NCI-H460 (cell line): Measurements from ENCODE around the gene NXPH4. TPM values are rescaled to one million over a fixed set of nuclear protein-coding genes. Genes with fewer than 3 reads are reported as not detected.

ENCODE experiments used
- DNase-seq: peaks from one replicate; pipeline ENCODE4 v3.0.0-alpha.2; 2016; ENCODE audit warnings: low read depth; ENCODE audit errors: extremely low read depth
- total RNA-seq: library from RNA; depleted of rRNA; stranded (reverse); fragments of >200 nt; shearing (Covaris generic); gene quantifications from 2 replicates; pipeline ENCODE4 v1.2.3, GENCODE V29; 2014

Gene NXPH4
- total RNA-seq, 1 experiment from 2014 or later = 9.7 TPM

- DNase-seq = peak; percentile 70
These were observed 23.7 kb downstream of the NXPH4 start for GRCh38 chr12:57240066-57240921.

GRCh38 chr12:57240926-57241401 is 24.4 kb downstream of the NXPH4 start:
- no peak for DNase-seq

DNA sequence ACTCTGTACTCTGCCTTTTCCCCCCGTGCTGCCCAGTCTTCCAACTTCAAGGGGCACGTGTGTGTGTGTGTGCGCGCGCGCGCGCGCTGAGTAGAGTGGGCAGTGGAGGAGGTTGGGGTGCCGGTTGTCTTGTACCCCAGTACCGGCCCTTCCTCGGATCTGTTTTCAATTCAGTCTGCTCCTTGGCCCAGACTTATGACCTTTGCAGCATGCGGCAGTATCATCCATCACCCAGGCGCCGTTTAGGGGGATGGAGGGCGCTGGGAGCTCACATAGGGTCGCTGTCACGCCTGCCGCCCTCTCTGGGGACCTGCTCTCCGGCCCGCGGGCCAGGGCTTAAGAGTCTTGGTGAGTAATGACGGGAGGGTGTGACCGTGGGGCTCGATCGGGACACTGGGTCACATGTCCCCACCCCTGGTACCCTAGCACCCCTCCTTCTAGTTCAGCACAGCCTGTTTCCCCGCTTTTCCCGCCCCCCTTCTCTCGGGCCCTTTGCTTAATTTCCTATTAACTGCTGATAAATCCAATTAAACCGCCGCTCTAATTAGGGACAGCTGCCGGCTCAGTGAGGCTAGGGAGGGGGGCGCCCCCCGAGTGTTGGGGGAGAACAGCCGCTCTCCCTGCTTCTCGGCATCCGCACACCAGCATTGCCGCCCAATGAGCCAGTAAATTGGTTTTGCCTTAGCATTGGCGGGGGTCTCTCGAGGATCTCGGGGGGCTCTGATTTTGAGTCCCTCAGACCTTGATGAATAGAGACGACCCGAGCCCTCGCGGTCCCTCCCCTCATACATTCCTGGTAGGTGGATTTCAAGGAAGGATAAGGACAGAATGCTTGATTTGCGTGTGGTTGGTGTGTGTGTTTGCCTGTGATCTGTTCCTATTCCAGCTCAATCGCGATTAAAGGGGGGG is 25.1 kb downstream of the NXPH4 start:
- DNase-seq = no peak

DNA sequence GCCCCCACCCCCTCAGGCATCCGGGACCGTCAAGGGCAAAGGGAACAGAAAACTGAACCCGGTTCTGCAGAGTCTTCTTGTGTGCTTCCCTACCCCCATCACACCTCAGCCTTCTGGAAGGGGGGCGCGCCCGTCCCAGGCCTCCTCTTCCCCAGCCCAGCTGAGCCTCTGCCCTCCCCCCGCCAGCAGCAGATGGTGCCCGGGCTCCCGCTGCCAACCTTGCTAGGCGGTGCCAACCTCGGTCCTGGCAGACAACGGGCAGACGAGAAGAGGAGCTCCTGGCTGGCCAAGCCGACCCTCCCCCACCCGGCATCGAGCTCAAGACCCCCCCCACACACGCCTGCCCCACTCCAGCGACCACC is 25.7 kb downstream of the NXPH4 start:
- no peak for DNase-seq

DNA sequence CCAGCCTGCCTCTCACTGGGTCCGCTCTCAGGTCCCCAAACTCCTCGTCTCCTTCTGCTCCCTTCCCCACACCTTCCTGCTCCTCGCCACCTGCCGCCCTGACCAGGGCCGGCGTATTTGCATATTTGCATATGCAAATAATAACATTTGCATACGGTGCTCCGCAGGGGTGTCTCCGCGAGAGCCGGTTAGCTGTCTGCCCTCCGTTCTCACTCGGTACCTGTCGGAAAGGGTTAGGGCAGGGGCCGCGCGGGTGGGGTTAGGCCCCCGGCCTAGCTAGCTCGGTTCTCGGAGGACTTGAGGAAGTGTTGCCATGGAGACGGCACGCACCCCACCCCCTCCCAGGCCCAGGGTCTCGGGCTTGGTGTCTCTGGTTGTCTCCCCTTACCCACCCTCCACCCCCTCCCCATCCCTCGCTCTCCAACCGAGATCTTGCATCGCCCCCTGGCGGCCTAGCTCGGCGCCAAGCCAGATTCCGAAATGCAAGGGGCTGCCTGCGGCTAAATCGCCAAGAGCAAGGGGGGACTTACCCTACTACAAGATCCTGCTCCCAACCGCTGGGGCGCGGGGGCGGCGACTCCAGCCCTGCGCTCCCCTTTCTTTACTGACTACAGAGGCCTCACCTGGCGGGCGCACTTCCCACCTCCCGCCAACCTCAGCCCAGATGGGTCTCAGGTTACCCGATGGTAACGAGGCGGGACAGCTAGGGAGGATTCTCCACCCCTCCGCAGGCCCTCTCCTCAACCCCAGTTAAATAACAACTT is 26.3 kb downstream of the NXPH4 start:
- peak; percentile 61 for DNase-seq

GRCh38 chr12:57243521-57244311 is 27.1 kb downstream of the NXPH4 start:
- peak; percentile 77 for DNase-seq

DNA sequence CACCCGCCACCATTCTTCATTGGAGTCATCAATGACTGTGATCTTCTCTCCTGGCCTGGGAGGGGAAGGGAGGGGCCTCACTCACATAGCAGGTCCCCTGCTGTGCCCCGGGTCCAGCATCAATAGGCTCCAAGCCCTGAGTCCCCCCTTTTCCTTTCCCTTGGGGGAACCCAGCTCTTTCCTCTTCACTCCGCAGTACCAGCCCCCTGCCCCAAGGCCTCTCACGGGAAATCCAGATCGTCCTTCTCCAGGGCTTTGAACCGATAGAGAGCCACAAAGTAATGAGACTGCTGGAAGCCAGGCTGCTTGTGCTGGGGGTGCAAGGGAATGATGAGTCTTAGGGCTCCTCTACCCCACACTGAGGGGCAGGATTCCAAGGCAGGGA is 27.7 kb downstream of the NXPH4 start:
- DNase-seq = no peak

DNA sequence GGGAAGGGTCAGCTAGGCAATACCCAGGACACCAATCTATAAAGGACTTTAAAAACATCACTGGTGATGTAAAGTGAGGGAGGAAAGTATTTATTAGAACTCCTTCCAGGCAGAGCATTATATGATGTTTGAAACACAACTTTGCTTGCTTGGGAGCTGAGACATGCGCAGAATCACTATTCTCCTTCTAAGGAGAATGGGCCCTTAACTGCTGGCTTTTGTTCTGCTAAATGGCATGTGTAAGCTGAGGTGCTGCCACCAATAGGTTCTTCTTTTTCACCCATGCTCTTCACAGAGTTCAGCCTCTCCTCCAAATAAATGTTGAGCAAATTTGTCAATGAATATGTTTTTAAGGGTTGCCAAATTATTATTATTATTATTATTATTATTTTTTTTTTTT is 30.4 kb downstream of the NXPH4 start:
- DNase-seq = no peak

DNA sequence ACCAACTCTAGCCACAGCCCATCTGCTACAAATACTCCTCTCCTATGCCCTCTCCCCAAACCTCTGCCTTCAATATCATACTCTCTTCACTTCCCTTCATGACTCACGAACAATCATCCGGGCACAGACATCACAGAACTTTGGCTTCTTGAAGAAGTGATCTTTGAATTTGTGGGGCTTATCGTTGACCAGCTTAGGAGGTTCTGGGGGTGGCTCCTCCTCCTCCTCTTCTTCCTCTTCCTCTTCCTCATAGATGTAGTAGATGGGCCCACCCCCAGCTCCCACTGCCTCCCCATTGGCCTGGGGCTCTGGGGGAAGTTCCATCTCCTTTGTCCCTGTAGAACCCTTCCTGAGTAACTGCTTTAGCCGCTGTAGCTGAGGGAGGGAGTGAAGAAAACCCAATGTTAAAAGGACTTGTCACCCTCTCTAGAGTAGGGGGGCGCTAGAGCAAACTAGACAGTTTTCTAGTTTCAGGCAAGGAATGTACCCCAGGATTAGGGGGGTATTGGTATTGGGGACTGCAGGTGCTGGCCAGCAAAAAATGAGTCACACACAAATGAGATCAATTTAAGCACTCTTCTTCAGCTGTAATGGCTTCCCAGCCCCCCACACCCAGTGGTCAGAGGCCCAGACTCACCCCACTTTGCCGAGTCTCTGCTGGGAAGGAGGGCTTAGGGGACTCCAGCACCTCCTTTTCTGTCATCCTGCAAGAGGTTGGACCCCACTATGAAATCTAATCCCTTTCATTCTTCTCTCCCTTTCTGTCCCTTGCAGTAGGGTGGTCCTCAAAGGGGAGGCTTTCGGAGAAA is 32.5 kb downstream of the NXPH4 start:
- DNase-seq = no peak

DNA sequence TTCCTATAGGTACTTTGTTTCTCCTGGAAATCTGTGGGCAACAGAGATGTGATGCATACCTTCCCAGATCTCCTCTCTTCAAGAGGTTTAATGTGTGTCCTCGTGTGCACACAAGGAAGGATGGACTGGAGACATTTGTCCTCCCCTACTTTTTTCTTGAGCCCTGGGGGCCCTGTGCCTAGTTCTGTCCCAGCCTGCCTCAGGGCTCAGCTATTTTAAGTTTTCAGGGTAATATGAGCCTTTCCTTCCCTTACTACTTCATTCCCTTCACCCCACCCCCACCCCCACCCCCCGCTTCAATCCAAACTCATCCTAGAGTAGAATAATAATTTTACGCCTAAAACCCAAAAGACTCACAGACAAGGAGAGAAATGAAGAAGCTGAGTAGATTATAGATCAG is 33.9 kb downstream of the NXPH4 start:
- DNase-seq = no peak

DNA sequence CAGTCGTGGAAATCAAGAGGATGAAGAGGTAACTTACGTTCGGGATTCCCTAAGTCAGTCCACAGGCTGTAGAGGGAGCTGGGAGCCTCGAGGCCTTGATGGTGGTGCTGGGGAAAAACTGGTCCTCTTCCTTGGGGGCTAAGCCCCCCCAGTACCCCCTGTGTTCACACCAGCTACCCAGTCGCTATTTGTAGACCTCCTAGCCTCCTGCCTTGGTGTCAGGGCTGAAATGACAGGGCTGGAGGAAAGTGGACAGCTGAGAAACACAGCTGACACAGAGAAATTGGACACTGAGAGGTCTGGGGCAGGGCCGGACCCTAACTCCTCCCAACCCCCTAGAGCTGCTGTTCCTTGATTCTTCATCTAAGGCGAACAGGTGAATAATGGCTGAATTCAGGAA is 34.4 kb downstream of the NXPH4 start, which contains the start of gene STAC3:
Gene STAC3, minus strand, starts transcription at position 232 of the 400 bp plus-strand sequence. CDS start 1,551 bp downstream, outside the sequence.
- no peak for DNase-seq

DNA sequence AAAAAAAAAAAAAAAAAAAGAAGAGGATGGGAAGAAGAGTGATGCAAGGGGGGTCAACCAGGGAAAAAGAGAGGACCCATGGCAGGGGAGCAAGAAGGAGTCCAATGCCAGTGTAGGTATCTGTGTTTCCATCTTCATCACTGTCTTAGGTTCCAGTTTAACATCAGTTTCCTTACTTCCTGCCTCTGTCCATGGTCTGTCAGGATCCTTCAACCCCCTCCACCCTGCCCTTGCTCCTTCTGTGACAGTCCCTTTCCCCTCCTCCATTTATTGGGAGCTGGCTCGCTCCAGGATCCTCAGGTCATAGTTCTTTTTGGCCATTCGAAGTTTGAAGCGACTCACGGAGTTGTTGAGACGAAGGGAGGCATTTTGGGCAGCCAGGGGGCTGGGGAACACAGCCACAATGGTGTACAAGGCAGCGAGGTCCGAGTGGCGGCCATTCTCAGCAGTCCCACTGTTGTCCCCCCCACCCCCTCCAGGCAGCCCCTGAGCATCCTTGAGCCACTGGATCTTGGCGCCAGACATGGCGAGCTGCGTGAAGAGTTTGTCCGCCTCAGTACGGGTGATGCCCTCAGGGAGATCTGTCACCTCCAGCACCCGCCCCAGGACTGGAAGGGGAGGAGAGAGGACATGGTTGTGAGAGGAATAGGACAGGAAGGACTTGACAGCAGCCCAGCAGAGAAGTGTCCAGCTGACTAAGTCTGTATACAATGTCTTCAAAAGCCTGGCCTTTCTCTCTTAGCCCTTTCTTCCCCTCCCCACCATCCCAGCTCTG is 38.1 kb downstream of the NXPH4 start:
- DNase-seq = no peak

- no peak for DNase-seq
These were observed 39.3 kb downstream of the NXPH4 start for GRCh38 chr12:57255916-57256315.

DNA sequence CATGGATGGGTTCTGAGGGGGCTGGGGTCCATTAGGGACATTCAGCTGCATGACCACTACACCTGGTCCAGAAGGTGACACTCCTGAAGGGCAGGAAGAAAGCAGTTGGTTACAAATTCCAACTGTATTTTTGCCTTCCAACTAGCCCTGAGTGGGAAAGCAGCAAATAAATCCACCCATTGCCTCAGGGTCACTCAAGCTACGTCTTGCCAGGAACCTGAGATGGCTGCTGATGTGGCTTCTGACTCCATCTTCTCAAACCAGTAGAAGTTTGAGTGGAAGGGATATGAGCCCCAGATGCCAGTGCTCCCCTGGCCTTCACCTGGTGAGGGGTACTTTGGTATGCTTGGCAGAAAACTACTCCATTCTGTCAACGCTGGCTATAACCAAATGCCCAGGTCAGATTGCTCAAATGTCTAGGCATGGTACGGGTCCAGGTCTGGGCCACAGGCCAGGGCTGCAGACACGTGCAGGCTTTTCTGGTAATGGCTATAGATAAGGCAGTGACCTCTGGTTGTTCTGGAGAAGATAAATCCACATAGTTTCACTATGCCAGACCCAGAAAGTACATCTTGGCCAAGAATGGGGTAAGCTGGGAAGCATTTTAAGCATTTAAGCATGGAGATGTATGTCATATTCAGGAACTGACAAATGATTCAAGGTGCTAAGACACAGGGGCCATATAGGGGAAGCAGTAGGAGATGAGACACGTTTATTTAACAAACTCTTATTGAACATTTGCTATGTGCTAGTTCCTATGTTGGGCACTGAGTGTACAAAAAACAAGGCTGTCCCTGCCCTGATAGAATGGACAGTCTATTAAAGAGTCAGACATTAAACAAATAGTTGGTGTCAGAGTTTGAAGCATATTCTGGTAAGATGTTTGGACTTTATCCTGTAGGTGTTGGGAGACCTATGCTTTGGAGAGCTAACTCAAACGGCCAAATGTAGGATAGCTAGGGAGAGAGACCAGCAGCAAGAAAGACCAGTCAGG is 42.7 kb downstream of the NXPH4 start:
- DNase-seq = no peak

DNA sequence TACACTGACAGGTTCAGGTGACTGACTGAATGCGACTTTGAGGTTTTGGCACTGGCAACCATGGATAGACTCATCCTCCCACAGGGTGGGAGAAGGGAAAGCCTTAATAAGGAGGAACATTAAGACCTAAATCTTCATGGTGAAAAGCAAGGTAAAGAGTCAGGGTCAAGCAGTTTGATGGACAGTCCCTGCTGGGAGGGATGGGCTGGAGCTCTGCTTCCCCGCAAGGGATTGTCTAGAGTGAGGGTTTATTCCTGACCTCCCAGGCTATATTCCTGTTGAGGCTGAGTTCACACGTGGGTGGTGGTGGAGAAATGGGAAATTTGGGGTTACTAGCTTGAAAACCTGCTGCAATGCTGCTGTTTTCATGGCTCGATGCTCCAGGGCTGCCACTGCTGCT is 43.8 kb downstream of the NXPH4 start:
- no peak for DNase-seq

GRCh38 chr12:57261428-57261865 is 44.9 kb downstream of the NXPH4 start:
- no peak for DNase-seq
